ENCODE results near the gene CCDC88A.

- TF ChIP-seq ZFP36 (IDR thresholded peaks at IDR 0.05; ENCODE audit: borderline replicate concordance, partially characterized antibody) (no peak), CTCF (IDR thresholded peaks at IDR 0.05) (no peak), CHD2 (IDR thresholded peaks at IDR 0.05; ENCODE audit: low read length, partially characterized antibody) (no peak), MAFK (IDR thresholded peaks at IDR 0.05; ENCODE audit: partially characterized antibody) (no peak), CEBPB (IDR thresholded peaks at IDR 0.05) (no peak), MYC (IDR thresholded peaks at IDR 0.05; ENCODE audit: borderline replicate concordance, low read length) (no peak), POLR2A (IDR thresholded peaks at IDR 0.05; ENCODE audit: low read length) (no peak)
Observed at GRCh38 chr2:55358451-55358850, 61.2 kb downstream of the CCDC88A start.
